Measurements from ENCODE around the gene ZCCHC7. TPM values are rescaled to one million over a fixed set of nuclear protein-coding genes. Genes with fewer than 3 reads are reported as not detected.
"Not testable (repeated sequence)": the region's sequence is repeated elsewhere in the genome, so short reads cannot be mapped to it uniquely, and the experiment has no call there.

ZCCHC7 gene
- total RNA-seq, 4 donors from 2014 or later: 11.7 to 24.6 (median 13.6) TPM

DNA sequence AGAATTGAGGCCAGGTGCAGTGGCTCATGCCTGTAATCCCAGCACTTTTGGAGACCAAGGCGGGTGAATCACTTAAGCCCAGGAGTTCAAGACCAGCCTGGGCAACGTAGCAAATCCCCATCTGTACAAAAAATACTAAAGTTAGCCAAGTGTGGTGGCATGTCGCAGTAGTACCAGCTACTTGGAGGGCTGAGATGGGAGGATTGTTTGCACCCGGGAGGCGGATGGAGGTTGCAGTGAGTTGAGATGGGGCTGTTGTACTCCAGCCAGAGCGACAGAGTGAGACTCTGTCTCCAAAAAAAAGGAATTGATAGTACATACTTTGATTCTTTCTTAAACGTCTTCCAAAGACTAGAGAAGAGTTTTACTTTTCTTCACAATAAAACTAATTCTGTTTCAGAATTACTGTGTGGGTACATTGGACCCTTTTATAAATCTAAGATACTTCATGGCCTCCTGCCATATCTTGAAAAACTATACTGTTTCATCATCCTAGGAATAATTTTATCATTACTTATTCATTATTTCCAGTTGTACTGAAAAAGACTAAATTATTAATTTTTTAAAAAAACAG is 170.1 kb downstream of the ZCCHC7 start:
- TF ChIP-seq, protein P1, sequence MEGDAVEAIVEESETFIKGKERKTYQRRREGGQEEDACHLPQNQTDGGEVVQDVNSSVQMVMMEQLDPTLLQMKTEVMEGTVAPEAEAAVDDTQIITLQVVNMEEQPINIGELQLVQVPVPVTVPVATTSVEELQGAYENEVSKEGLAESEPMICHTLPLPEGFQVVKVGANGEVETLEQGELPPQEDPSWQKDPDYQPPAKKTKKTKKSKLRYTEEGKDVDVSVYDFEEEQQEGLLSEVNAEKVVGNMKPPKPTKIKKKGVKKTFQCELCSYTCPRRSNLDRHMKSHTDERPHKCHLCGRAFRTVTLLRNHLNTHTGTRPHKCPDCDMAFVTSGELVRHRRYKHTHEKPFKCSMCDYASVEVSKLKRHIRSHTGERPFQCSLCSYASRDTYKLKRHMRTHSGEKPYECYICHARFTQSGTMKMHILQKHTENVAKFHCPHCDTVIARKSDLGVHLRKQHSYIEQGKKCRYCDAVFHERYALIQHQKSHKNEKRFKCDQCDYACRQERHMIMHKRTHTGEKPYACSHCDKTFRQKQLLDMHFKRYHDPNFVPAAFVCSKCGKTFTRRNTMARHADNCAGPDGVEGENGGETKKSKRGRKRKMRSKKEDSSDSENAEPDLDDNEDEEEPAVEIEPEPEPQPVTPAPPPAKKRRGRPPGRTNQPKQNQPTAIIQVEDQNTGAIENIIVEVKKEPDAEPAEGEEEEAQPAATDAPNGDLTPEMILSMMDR (IDR thresholded peaks at IDR 0.05): no peak
- ATAC-seq (ENCODE audit: low FRiP score) (no peak), DNase-seq (ENCODE audit: low spot score) (no peak)

DNA sequence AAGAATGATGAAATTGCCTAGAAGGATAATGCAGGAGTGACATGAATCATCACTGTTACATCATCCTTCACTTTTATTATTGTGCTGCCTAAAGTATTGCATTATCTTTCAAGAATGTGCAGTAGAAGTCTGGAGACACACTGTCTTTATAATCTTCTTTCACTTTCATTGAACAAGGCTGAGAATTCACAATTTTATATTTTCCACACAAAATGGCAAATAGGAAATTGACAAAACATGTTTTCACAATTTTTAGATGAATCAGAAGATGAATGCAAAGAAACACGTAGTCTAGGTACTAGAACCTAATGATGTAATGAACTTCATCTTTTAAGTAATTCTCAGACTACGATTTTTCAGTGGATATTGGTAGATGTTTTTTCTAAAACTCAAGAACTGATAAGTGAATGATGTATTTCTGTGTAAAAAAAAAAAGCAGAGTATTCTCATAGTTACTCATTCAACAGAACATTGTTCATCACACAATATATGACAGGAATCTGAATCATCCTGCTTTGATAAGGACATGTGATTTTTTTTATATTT is 170.6 kb downstream of the ZCCHC7 start:
- TF ChIP-seq, protein P1 (IDR thresholded peaks at IDR 0.05): no peak
- ATAC-seq (ENCODE audit: low FRiP score): peak; percentile 83
- DNase-seq (ENCODE audit: low spot score): no peak

DNA sequence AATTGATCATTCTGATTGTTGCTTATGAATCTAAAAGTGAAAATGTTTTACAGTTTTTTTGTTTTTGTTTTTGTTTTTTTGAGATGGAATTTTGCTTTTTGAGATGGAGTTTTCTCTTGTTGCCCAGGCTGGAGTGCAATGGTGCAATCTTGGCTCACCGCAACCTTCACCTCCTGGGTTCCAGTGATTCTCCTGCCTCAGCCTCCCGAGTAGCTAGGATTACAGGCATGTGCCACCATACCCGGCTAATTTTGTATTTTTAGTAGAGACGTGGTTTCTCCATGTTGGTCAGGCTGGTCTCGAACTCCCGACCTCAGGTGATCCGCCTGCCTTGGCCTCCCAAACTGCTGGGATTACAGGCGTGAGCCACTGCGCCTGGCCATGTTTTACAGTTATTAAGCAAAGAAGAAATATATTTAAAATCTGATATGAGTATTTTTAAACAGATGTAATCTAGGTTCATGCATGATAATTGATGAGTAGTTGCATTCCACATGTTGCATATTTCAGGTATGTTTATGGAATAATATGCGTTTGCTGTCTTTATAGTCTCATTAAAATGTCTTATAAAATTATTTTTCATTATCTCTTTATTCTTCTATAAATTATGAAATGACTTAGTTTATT is 171.4 kb downstream of the ZCCHC7 start:
- not testable (repeated sequence) for ATAC-seq (ENCODE audit: low FRiP score); DNase-seq (ENCODE audit: low spot score)

DNA sequence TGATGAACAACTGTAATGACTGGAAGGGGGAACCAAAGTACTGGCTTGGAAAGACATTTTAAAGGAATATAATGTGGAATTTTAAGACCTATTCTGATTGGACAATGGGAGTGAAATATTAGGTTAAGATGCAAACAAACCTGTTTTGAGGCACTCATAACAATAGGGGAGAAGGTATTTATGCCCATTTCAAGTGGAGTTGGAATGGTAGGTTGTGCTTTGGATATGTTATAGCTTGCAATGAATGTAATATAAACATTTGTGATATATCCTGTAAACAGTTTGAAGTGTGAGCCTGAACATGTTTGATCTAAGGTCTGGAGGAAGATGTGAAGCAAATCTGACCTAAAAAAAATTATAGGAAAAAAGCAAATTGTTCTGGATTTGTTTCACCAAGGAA is 172.5 kb downstream of the ZCCHC7 start:
- no peak for ATAC-seq (ENCODE audit: low FRiP score)
- no peak for DNase-seq (ENCODE audit: low spot score)
- TF ChIP-seq, protein P1 (IDR thresholded peaks at IDR 0.05): no peak

DNA sequence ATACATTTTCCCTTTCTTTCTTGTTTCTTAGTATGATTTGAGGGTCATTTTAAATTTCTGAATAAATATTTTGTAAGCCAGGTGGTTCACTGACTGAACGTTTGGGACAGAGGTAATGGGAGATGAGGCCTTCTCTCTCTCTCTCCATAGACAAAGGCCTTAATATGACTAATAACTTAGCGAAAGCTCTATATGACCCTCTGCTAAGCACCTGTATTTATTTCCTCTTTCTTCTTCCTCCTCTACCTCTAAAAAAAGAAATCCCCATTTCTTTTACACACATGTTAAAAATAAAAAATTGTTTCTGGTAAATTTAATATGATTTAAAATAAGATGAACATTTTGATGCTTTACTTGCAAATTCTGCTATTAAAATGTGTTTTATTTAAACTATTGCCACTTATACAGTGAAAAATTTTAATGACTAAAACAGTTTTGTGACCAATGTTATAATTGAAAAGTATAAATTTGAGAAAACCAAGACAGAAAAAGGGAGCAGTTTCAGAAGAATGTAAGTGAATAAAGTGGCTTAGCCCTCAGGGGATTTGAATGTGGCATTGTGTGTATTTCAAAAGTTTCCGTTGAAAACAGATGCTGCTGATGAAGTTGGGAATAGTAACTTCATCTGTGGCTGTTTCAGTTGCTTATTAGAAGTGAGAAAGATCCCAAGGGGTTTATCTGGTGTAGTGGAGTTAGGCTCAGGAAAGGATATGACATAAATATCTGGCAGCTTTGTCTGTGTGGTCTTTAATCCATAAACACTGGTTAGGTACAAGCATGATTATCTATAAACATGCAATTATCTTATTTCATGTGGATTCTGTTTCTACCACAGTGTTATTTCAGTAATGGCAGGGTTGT is 173.5 kb downstream of the ZCCHC7 start:
- no peak for ATAC-seq (ENCODE audit: low FRiP score)
- TF ChIP-seq, protein P1 (IDR thresholded peaks at IDR 0.05): no peak

DNA sequence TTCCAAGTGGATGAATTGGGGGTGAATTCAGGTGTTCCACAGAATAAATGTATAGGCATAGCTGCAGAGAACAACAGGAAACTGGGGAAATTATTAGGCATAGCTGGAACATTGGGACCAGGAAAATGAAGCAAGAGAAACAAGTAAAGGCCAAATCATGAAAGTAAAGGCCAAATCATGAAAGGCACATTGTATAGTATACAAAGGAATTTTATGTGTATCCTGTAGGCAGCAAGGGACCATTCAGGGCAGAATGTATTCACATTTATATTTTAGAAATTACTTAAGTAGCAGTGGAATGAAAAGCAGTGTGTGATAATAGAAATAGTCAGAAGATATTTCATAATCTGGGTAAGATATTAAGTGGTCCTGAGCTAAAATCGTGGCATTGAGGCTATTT is 174.8 kb downstream of the ZCCHC7 start:
- ATAC-seq (ENCODE audit: low FRiP score) (no peak), DNase-seq (ENCODE audit: low spot score) (no peak)
- TF ChIP-seq, protein P1 (IDR thresholded peaks at IDR 0.05): no peak

More for the DNA sequence above, 173.5 kb downstream of the ZCCHC7 start:
- DNase-seq (ENCODE audit: low spot score): no peak

DNA sequence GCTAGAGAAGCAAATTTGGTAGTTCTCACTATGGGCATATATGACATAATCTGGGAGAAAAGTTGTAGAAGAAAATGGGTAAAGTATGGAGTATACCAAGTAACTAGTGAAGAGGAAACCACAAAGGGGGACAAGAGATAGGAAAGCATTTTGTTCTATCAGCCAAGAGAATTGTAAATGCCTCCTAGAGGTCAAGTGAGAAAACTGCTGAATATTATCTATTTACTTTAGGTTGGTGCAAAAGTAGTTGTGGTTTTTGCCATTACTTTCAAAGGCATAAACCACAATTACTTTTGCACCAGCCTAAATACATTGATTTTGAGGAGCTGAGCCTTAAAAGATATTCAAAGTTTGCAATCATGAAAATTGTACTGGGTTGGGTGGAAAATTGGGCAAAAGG is 175.4 kb downstream of the ZCCHC7 start:
- no peak for DNase-seq (ENCODE audit: low spot score)
- TF ChIP-seq, protein P1 (IDR thresholded peaks at IDR 0.05): no peak
- no peak for ATAC-seq (ENCODE audit: low FRiP score)
